GM23248 (cell line): ENCODE measurements around the gene CAPNS1. TPM values are rescaled to one million over a fixed set of nuclear protein-coding genes. Genes with fewer than 3 reads are reported as not detected.

Source experiments
- DNase-seq: peaks from one replicate; pipeline ENCODE4 v3.0.0-alpha.2; 2015
- H2AFZ ChIP-seq: fragments of 200-600 bp; sonication (generic); 2 replicates; pipeline ENCODE4 v1.6.1; 2016; ENCODE audit warnings: antibody characterized with exemption
- H3F3A ChIP-seq: fragments of 200-600 bp; sonication (generic); 2 replicates; pipeline ENCODE4 v1.6.1; 2016; ENCODE audit warnings: mild to moderate bottlenecking, antibody characterized with exemption, mixed run types; ENCODE audit not compliant: insufficient read depth
- H3K27ac ChIP-seq: fragments of 200-600 bp; sonication (generic); 2 replicates; pipeline ENCODE4 v1.5.1; 2016; ENCODE audit warnings: mild to moderate bottlenecking
- H3K27me3 ChIP-seq: fragments of 200-600 bp; sonication (generic); replicated peaks from 2 replicates; pipeline ENCODE4 v1.6.1; 2016; ENCODE audit warnings: mild to moderate bottlenecking; ENCODE audit not compliant: insufficient read depth
- H3K36me3 ChIP-seq: fragments of 200-600 bp; sonication (generic); 2 replicates; pipeline ENCODE4 v1.6.1; 2016; ENCODE audit warnings: low read depth, mild to moderate bottlenecking
- H3K4me1 ChIP-seq: fragments of 200-600 bp; sonication (generic); 2 replicates; pipeline ENCODE4 v1.6.1; 2016; ENCODE audit warnings: mild to moderate bottlenecking; ENCODE audit not compliant: insufficient read depth
- H3K4me2 ChIP-seq: fragments of 200-600 bp; sonication (generic); one replicate; pipeline ENCODE4 v1.6.1; 2016; ENCODE audit warnings: mild to moderate bottlenecking; ENCODE audit not compliant: unreplicated experiment
- H3K4me3 ChIP-seq: fragments of 200-600 bp; sonication (generic); 2 replicates; pipeline ENCODE4 v1.5.1; 2016; ENCODE audit warnings: mild to moderate bottlenecking
- H3K79me2 ChIP-seq: fragments of 200-600 bp; sonication (generic); 2 replicates; pipeline ENCODE4 v1.6.1; 2016; ENCODE audit warnings: mild to moderate bottlenecking; ENCODE audit not compliant: insufficient read depth
- H3K9ac ChIP-seq: fragments of 200-600 bp; sonication (generic); 2 replicates; pipeline ENCODE4 v1.6.1; 2016; ENCODE audit warnings: mild to moderate bottlenecking
- H3K9me2 ChIP-seq: fragments of 200-600 bp; sonication (generic); 2 replicates; pipeline ENCODE4 v1.6.1; 2016; ENCODE audit warnings: mixed run types, mild to moderate bottlenecking, moderate library complexity; ENCODE audit not compliant: insufficient read depth
- H3K9me3 ChIP-seq: fragments of 200-600 bp; sonication (generic); one replicate; pipeline ENCODE4 v1.6.1; 2017; ENCODE audit warnings: low read depth
- H4K20me1 ChIP-seq: fragments of 200-600 bp; sonication (generic); 2 replicates; pipeline ENCODE4 v1.6.0; 2016; ENCODE audit not compliant: insufficient read depth
- EZH2 ChIP-seq: fragments of 200-600 bp; sonication (generic); IDR thresholded peaks from 2 replicates; pipeline ENCODE4 v1.6.1; 2018; ENCODE audit warnings: antibody characterized with exemption, mild to moderate bottlenecking; ENCODE audit not compliant: insufficient read depth, poor library complexity, severe bottlenecking
- EZH2phosphoT487 ChIP-seq: fragments of 200-600 bp; sonication (generic); IDR thresholded peaks from 2 replicates; pipeline ENCODE4 v1.6.1; 2018; ENCODE audit warnings: antibody characterized with exemption, moderate library complexity, mild to moderate bottlenecking, low read depth; ENCODE audit not compliant: insufficient read depth
- WGBS, 2 experiments: methylation state at CpG; one replicate each; pipeline ENCODE4 v1.1.6; 2015 to 2017; ENCODE audit warnings: low lambda C conversion rate in 2 of 2, low coverage in 1 of 2; ENCODE audit errors: missing lambda C conversion rate in 2 of 2; 5-methylcytosine and 5-hydroxymethylcytosine counted together
- in situ Hi-C: fragments of 300-500 bp; cut with MboI; formaldehyde crosslinking; loops from 2 replicates; pipeline ENCODE4 v1.15.0; 2020
- polyA plus RNA-seq: library from polyadenylated mRNA; unstranded; fragments of >200 nt; fragmentation: Nextera tagmentation; extraction: Ambion mirVana; gene quantifications from 2 replicates; pipeline ENCODE4 v1.2.1, GENCODE V29; 2016
- total RNA-seq: library from RNA; depleted of rRNA; stranded (reverse); fragments of >200 nt; shearing (Covaris generic); gene quantifications from 2 replicates; pipeline ENCODE4 v1.2.3, GENCODE V29; 2014; rRNA removed

CAPNS1 gene
- total RNA-seq, result 540 and 588 TPM in 2 replicates
- polyA plus RNA-seq, result 344 and 353 TPM in 2 replicates

GRCh38 chr19:36139473-36140303 is at the start of gene CAPNS1:
CAPNS1 (plus strand) TSS chr19:36140066; CDS start chr19:36141012, 946 bp downstream.
- H3K4me1 ChIP-seq, result peaks cover 22% of the 10 kb centered on the region
- in situ Hi-C loops, result no loop called here
- peaks cover 39% of the 10 kb centered on the region for H3K79me2 ChIP-seq
- H3K9me2 ChIP-seq, result no peaks in the 10 kb centered on the region
- peaks cover 7% of the 10 kb centered on the region; the same call in 1 of the 2 replicates for H4K20me1 ChIP-seq
- TF ChIP-seq EZH2phosphoT487 (no peak), EZH2 (no peak)
- peak within 1 kb of the TSS; percentile 97 for H3K4me3 ChIP-seq
- H3K27ac ChIP-seq, result peak within 1 kb of the TSS; percentile 93
- H3K9me3 ChIP-seq, result no peaks in the 10 kb centered on the region
- H3F3A ChIP-seq, result no peaks in the 10 kb centered on the region
- DNase-seq, result peak; percentile 99
- WGBS, 2 experiments, result 1% methylated on average over 42 to 74 of the region's 75 CpGs
- peak within 1 kb of the TSS; percentile 95 for H2AFZ ChIP-seq
- H3K36me3 ChIP-seq, result peaks cover 16% of the 10 kb centered on the region
- H3K4me2 ChIP-seq, result peak within 1 kb of the TSS; percentile 90
- H3K9ac ChIP-seq, result peak within 1 kb of the TSS; percentile 97
- no peaks in the 10 kb centered on the region for H3K27me3 ChIP-seq

- no peaks in the 10 kb centered on the region for H3K9me2 ChIP-seq
- no peaks in the 10 kb centered on the region for H3K9me3 ChIP-seq
- in situ Hi-C loops, result no loop called here
- no peaks in the 10 kb centered on the region for H3K27me3 ChIP-seq
- no peak for TF ChIP-seq EZH2
- TF ChIP-seq EZH2phosphoT487, result no peak
- no peaks in the 10 kb centered on the region for H3F3A ChIP-seq
- H2AFZ ChIP-seq, result no peak overlapping the region
- H3K4me1 ChIP-seq, result peaks cover 7% of the 10 kb centered on the region; the same call in 1 of the 2 replicates
- no peak overlapping the region for H3K27ac ChIP-seq
- H3K79me2 ChIP-seq, result no peaks in the 10 kb centered on the region
- DNase-seq, result no peak
- no peak overlapping the region for H3K4me3 ChIP-seq
- H4K20me1 ChIP-seq, result no peaks in the 10 kb centered on the region
- H3K36me3 ChIP-seq, result no peaks in the 10 kb centered on the region
- WGBS, 2 experiments, result 61 to 71% methylated on average over 11 to 13 of the region's 13 CpGs
- no peak overlapping the region for H3K9ac ChIP-seq
- H3K4me2 ChIP-seq, result no peak overlapping the region
These were observed 48.8 kb upstream of the CAPNS1 start for GRCh38 chr19:36090910-36091695.

GRCh38 chr19:36092566-36092965 is 47.3 kb upstream of the CAPNS1 start:
- Histone ChIP-seq H3K79me2 (no peaks in the 10 kb centered on the region), H3K9me3 (no peaks in the 10 kb centered on the region), H3K4me1 (peaks cover 7% of the 10 kb centered on the region; the same call in 1 of the 2 replicates), H3K27me3 (no peaks in the 10 kb centered on the region), H4K20me1 (no peaks in the 10 kb centered on the region), H3K27ac (no peak overlapping the region), H3F3A (no peaks in the 10 kb centered on the region), H3K9me2 (no peaks in the 10 kb centered on the region), H3K4me2 (no peak overlapping the region), H2AFZ (no peak overlapping the region), H3K9ac (no peak overlapping the region), H3K36me3 (no peaks in the 10 kb centered on the region), H3K4me3 (no peak overlapping the region)
- DNase-seq, result no peak
- in situ Hi-C loops, result no loop called here
- TF ChIP-seq EZH2 (no peak), EZH2phosphoT487 (no peak)
- 98 to 99% methylated on average over 7 of the region's 7 CpGs for WGBS, 2 experiments

GRCh38 chr19:36093146-36093662 is 46.7 kb upstream of the CAPNS1 start:
- peak; percentile 42 for DNase-seq
- no peaks in the 10 kb centered on the region for H3K9me2 ChIP-seq
- H2AFZ ChIP-seq, result no peak overlapping the region; the same call in 1 of the 2 replicates
- H3K79me2 ChIP-seq, result no peaks in the 10 kb centered on the region
- H3K4me3 ChIP-seq, result no peak overlapping the region
- H4K20me1 ChIP-seq, result no peaks in the 10 kb centered on the region
- no peaks in the 10 kb centered on the region for H3K36me3 ChIP-seq
- WGBS, 2 experiments, result 46% methylated on average over 5 of the region's 5 CpGs
- no peaks in the 10 kb centered on the region for H3F3A ChIP-seq
- no peak for TF ChIP-seq EZH2
- TF ChIP-seq EZH2phosphoT487, result no peak
- H3K4me2 ChIP-seq, result no peak overlapping the region
- in situ Hi-C loops, result no loop called here
- H3K9me3 ChIP-seq, result no peaks in the 10 kb centered on the region
- no peaks in the 10 kb centered on the region for H3K27me3 ChIP-seq
- H3K27ac ChIP-seq, result no peak overlapping the region
- no peak overlapping the region for H3K9ac ChIP-seq
- H3K4me1 ChIP-seq, result peaks cover 7% of the 10 kb centered on the region; the same call in 1 of the 2 replicates
